ENCODE data around the gene SOX8.

SOX8 gene

GRCh38 chr16:959232-960040 is 22.1 kb upstream of the SOX8 start:
- CTCF ChIA-PET, result no interaction called here

GRCh38 chr16:962366-962765 is 19.2 kb upstream of the SOX8 start:
- ChIA-PET POLR2A (no interaction called here), CTCF (no interaction called here)
- no peak for TF ChIP-seq CTCF (IDR thresholded peaks at IDR 0.05; ENCODE audit: control extremely low read depth, extremely low read depth, low read depth, missing control alignments)
- DNase-seq (ENCODE audit: extremely low spot score), result no peak

More at GRCh38 chr16:959232-960040, 22.1 kb upstream of the SOX8 start:
- POLR2A ChIA-PET, result no interaction called here
- DNase-seq (ENCODE audit: extremely low spot score), result no peak
- TF ChIP-seq CTCF (IDR thresholded peaks at IDR 0.05; ENCODE audit: control extremely low read depth, extremely low read depth, low read depth, missing control alignments), result no peak

- POLR2A ChIA-PET, result no interaction called here
- CTCF ChIA-PET, result no interaction called here
- no peak for TF ChIP-seq CTCF (IDR thresholded peaks at IDR 0.05; ENCODE audit: control extremely low read depth, extremely low read depth, low read depth, missing control alignments)
- no peak for DNase-seq (ENCODE audit: extremely low spot score)
Observed at GRCh38 chr16:962901-963814, 18.4 kb upstream of the SOX8 start.

GRCh38 chr16:963913-964312 is 17.7 kb upstream of the SOX8 start:
- TF ChIP-seq CTCF (IDR thresholded peaks at IDR 0.05; ENCODE audit: control extremely low read depth, extremely low read depth, low read depth, missing control alignments), result no peak
- no peak for DNase-seq (ENCODE audit: extremely low spot score)
- POLR2A ChIA-PET, result no interaction called here
- CTCF ChIA-PET, result no interaction called here

GRCh38 chr16:964356-965035 is 17.1 kb upstream of the SOX8 start:
- no peak for DNase-seq (ENCODE audit: extremely low spot score)
- ChIA-PET POLR2A (no interaction called here), CTCF (no interaction called here)
- TF ChIP-seq CTCF (IDR thresholded peaks at IDR 0.05; ENCODE audit: control extremely low read depth, extremely low read depth, low read depth, missing control alignments), result no peak

GRCh38 chr16:965036-965395 is 16.6 kb upstream of the SOX8 start:
- CTCF ChIA-PET, result no interaction called here
- TF ChIP-seq CTCF (IDR thresholded peaks at IDR 0.05; ENCODE audit: control extremely low read depth, extremely low read depth, low read depth, missing control alignments), result no peak
- POLR2A ChIA-PET, result no interaction called here
- no peak for DNase-seq (ENCODE audit: extremely low spot score)

Measured in GM10248 (cell line).